ENCODE data around the gene ARHGAP20.

- no peak for TF ChIP-seq CTCF (IDR thresholded peaks at IDR 0.05)
- TF ChIP-seq POLR2A (IDR thresholded peaks at IDR 0.05), result no peak
- no peak for TF ChIP-seq POLR2AphosphoS5 (IDR thresholded peaks at IDR 0.05)
Observed at GRCh38 chr11:110730773-110731172, 18.5 kb upstream of the ARHGAP20 start.

All from prostate gland (tissue), 2 donors.